Osteocyte (in vitro differentiated cells): ENCODE measurements around the gene TBC1D22B. TPM values are rescaled to one million over a fixed set of nuclear protein-coding genes. Genes with fewer than 3 reads are reported as not detected.
A peak's percentile ranks its signal among the peaks of the same experiment; 100 is the strongest.

ENCODE experiments used
- DNase-seq: peaks from one replicate; pipeline ENCODE4 v3.0.0; 2021; ENCODE audit warnings: mixed read lengths; ENCODE audit not compliant: unreplicated experiment; ENCODE audit errors: extremely low spot score
- H3K27ac Mint-ChIP-seq: one replicate; pipeline ENCODE4 v1.8.0; 2021; ENCODE audit warnings: mild to moderate bottlenecking, mixed read lengths; ENCODE audit not compliant: unreplicated experiment
- H3K27me3 Mint-ChIP-seq: one replicate; pipeline ENCODE4 v1.8.0; 2021; ENCODE audit warnings: mixed read lengths; ENCODE audit not compliant: unreplicated experiment
- H3K36me3 Mint-ChIP-seq: one replicate; pipeline ENCODE4 v1.8.0; 2021; ENCODE audit warnings: mixed read lengths; ENCODE audit not compliant: unreplicated experiment
- H3K4me1 Mint-ChIP-seq: one replicate; pipeline ENCODE4 v1.8.0; 2021; ENCODE audit warnings: mixed read lengths; ENCODE audit not compliant: unreplicated experiment
- H3K4me3 Mint-ChIP-seq: one replicate; pipeline ENCODE4 v1.8.0; 2021; ENCODE audit warnings: mild to moderate bottlenecking, moderate library complexity, mixed read lengths; ENCODE audit not compliant: unreplicated experiment
- H3K9me3 Mint-ChIP-seq: one replicate; pipeline ENCODE4 v1.8.0; 2021; ENCODE audit warnings: mixed read lengths; ENCODE audit not compliant: unreplicated experiment
- CTCF ChIP-seq: fragments of 200-600 bp; sonication (generic); IDR thresholded peaks from 2 replicates; pipeline ENCODE4 v1.5.0; 2021; ENCODE audit warnings: antibody characterized with exemption, mild to moderate bottlenecking, moderate library complexity
- total RNA-seq: library from RNA; stranded (reverse); gene quantifications from 2 replicates; pipeline ENCODE4 v1.2.1, GENCODE V29; 2021

The TBC1D22B gene
- total RNA-seq, 1 donor from 2014 or later, result 13.8 TPM

DNA sequence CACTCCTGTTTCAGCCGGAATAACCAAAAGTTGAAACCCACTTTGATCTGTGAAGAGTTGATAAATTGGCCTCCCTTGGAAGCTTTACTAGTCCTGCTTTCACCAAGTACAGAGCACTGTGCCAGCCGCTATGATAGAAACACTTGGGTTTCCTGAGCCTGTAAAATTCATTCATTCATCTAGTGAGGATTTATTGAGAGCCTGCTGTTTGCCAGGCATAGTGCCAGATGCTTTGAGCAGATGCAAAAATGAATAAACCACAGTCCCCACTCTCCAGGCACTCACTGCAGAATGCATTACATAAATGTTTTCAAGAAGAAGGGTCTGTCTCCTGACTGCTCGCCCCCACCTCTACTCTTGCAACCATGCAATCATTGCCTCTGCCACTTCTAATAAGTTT is 25.7 kb downstream of the TBC1D22B start:
- no peak for DNase-seq
- H3K4me1 Mint-ChIP-seq, result peaks cover 25% of the 10 kb centered on the region
- H3K9me3 Mint-ChIP-seq, result no peaks in the 10 kb centered on the region
- no peak for TF ChIP-seq CTCF
- no peaks in the 10 kb centered on the region for H3K27me3 Mint-ChIP-seq
- peaks cover 37% of the 10 kb centered on the region for H3K36me3 Mint-ChIP-seq
- H3K27ac Mint-ChIP-seq, result no peak overlapping the region
- no peak overlapping the region for H3K4me3 Mint-ChIP-seq

DNA sequence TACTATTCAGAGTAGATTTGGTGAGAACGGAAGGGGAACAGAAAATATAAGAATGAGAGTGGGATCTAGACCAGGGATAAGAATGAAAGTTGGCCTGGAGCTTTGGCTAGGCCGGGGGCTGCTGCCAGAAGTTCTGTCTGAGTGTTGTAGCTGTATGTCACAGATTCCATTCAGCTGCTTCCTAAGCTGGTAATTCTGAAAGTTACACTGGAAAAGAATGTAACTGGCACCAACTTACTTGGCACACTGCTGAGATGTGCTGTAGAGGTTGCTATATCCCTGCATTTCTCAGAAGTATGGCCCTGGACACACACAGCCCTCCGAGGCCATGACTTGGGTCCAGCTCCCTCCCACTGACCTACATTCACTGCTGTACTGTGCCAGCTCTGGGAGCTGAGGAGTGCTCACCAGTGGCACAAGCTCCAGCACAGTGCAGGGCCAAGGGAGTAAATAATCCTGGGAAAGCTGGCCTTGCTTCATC is 26.1 kb downstream of the TBC1D22B start:
- no peak for DNase-seq
- H3K9me3 Mint-ChIP-seq, result no peaks in the 10 kb centered on the region
- no peak overlapping the region for H3K4me3 Mint-ChIP-seq
- peaks cover 37% of the 10 kb centered on the region for H3K36me3 Mint-ChIP-seq
- H3K4me1 Mint-ChIP-seq, result peaks cover 24% of the 10 kb centered on the region
- H3K27me3 Mint-ChIP-seq, result no peaks in the 10 kb centered on the region
- H3K27ac Mint-ChIP-seq, result no peak overlapping the region
- no peak for TF ChIP-seq CTCF

- no peak for TF ChIP-seq CTCF
- DNase-seq, result peak; percentile 64
- Mint-ChIP-seq H3K36me3 (peaks cover 37% of the 10 kb centered on the region), H3K9me3 (no peaks in the 10 kb centered on the region), H3K4me1 (peaks cover 22% of the 10 kb centered on the region), H3K4me3 (no peak overlapping the region), H3K27me3 (no peaks in the 10 kb centered on the region), H3K27ac (no peak overlapping the region)
Observed at GRCh38 chr6:37284781-37285180, 27.2 kb downstream of the TBC1D22B start.

- Mint-ChIP-seq H3K4me1 (peaks cover 12% of the 10 kb centered on the region), H3K27me3 (no peaks in the 10 kb centered on the region), H3K36me3 (peaks cover 33% of the 10 kb centered on the region), H3K27ac (no peak overlapping the region), H3K9me3 (no peaks in the 10 kb centered on the region), H3K4me3 (no peak overlapping the region)
- peak; percentile 49 for DNase-seq
- no peak for TF ChIP-seq CTCF
Observed at GRCh38 chr6:37285861-37286311, 28.3 kb downstream of the TBC1D22B start.

DNA sequence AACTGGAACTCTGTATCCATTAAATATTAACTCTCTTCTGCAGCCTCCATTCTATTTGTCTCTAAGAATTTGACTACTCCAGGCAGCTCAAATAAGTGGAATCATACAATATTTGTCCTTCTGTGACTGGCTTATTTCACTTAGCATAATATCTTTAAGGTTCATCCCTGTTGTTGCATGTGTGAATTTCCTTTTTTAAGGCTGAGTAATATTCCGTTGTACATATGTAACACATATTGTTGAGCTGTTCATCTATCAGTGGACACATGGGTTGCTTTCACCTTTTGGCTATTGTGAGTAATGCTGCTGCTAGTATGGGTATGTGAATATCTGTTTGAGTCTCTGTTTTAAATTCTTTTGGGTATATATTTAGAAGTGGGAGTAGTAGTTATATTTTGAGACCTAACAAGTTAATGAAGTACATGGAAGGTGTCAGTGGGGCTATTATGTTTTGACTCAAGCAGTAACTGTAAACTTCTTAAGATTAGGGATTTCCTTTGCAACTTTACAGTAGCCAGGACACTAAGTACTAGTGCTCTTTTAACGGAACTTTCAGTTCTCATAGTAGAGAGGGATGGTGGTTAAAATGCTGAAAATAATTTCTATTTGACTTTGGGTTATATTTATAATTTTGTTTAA is 30.1 kb downstream of the TBC1D22B start:
- peaks cover 44% of the 10 kb centered on the region for H3K36me3 Mint-ChIP-seq
- no peaks in the 10 kb centered on the region for H3K4me1 Mint-ChIP-seq
- H3K9me3 Mint-ChIP-seq, result no peaks in the 10 kb centered on the region
- DNase-seq, result no peak
- no peaks in the 10 kb centered on the region for H3K27me3 Mint-ChIP-seq
- no peak overlapping the region for H3K4me3 Mint-ChIP-seq
- no peak overlapping the region for H3K27ac Mint-ChIP-seq
- no peak for TF ChIP-seq CTCF
